MCF 10A (cell line): ENCODE results near the gene DRC1. TPM values are rescaled to one million over a fixed set of nuclear protein-coding genes. Genes with fewer than 3 reads are reported as not detected.

ENCODE experiments used
- BruUV-seq: library from RNA; stranded (reverse); fragments of 400-500 nt; replicated peaks from 2 replicates; lab custom pipeline; 2021; lab: Mats Ljungman, UMichigan
- CTCF ChIA-PET: fragments of 300-600 bp; sonication (Branson Sonifier 250); formaldehyde crosslinking; extraction: SDS; loops from one replicate; lab custom pipeline; 2021; ENCODE audit warnings: antibody characterized with exemption, inconsistent platforms; lab: Yijun Ruan, JAX
- POLR2A ChIA-PET: fragments of 300-600, 350-650 bp; sonication (Branson Sonifier 250); formaldehyde crosslinking; extraction: SDS; loops from one replicate; lab custom pipeline; 2020; ENCODE audit warnings: antibody characterized with exemption, inconsistent platforms; lab: Yijun Ruan, JAX
- DNase-seq: peaks from one replicate; pipeline ENCODE4 v3.0.0-alpha.2; 2018; ENCODE audit not compliant: unreplicated experiment
- H3K27ac Mint-ChIP-seq: one replicate; pipeline ENCODE4 v1.8.0; 2022; ENCODE audit warnings: mild to moderate bottlenecking, low read depth, mixed read lengths; ENCODE audit not compliant: unreplicated experiment
- H3K27me3 Mint-ChIP-seq: one replicate; pipeline ENCODE4 v1.8.0; 2022; ENCODE audit warnings: mixed read lengths; ENCODE audit not compliant: insufficient read depth, unreplicated experiment
- H3K36me3 Mint-ChIP-seq: one replicate; pipeline ENCODE4 v1.8.0; 2022; ENCODE audit warnings: mild to moderate bottlenecking, moderate library complexity, mixed read lengths; ENCODE audit not compliant: insufficient read depth, unreplicated experiment
- H3K4me1 Mint-ChIP-seq: one replicate; pipeline ENCODE4 v1.8.0; 2022; ENCODE audit warnings: mixed read lengths; ENCODE audit not compliant: insufficient read depth, unreplicated experiment
- H3K4me3 Mint-ChIP-seq: one replicate; pipeline ENCODE4 v1.8.0; 2022; ENCODE audit warnings: mild to moderate bottlenecking, moderate library complexity, mixed read lengths; ENCODE audit not compliant: unreplicated experiment
- H3K9me3 Mint-ChIP-seq: one replicate; pipeline ENCODE4 v1.8.0; 2022; ENCODE audit warnings: mixed read lengths; ENCODE audit not compliant: unreplicated experiment
- CTCF ChIP-seq: fragments of 200-600 bp; IDR thresholded peaks from one replicate; pipeline ENCODE4 v1.8.0; 2022; ENCODE audit warnings: antibody characterized with exemption, mild to moderate bottlenecking; ENCODE audit not compliant: unreplicated experiment
- intact Hi-C: fragments of 100-400 bp; cut with micrococcal nuclease; formaldehyde crosslinking; loops from 2 replicates; pipeline ENCODE4 v1.14.1; 2022
- total RNA-seq: library from RNA; stranded (reverse); gene quantifications from 2 replicates; pipeline ENCODE4 v1.2.3, GENCODE V29; 2022

The DRC1 gene
- total RNA-seq, 1 experiment from 2014 or later: not detected

DNA sequence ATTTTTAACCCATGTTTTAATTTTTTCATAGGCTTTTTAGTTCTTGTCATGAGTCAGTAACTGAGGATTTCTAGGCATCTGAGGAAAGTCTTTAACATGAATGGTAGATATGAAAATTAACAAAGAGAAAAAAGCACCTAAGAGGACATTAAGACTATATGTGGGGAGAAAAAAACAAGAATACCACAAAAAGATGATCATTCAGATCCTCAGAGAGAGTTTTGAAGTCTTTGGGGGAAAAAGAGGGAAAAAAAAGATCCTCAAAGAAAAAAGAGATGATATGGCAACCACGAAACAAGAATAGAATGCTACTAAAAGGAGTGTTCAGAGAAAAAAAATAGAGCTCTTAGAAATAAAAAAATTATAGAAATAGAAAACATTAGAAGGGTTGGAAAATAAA is 8.1 kb downstream of the DRC1 start:
- Mint-ChIP-seq H3K36me3 (no peaks in the 10 kb centered on the region), H3K9me3 (no peaks in the 10 kb centered on the region)

DNA sequence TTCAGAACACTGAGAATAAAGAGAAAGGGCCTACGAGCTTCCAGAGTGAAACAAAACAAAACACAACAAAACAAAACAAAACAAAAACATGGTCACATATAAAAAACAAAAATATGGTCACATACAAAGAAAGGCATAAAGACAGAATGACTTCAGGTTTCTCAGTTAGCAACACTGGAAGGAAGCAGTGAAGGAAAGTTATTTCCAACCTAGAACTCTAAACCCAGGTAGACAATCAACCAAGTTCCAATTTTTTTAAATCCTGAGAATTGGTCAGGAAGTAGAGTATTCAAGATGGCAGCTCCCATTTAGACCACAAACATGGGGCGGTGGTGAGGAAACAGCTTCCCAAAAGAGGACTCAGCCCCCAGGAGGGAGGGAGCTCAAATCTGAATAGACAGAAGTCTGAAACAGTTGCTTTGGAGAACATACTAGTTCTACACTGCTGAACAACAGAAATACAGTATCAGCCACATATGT is 9.1 kb downstream of the DRC1 start:
- H3K4me3 Mint-ChIP-seq: no peak overlapping the region
- no peaks in the 10 kb centered on the region for H3K9me3 Mint-ChIP-seq
- no peak for DNase-seq
- intact Hi-C loops: no loop called here
- ChIA-PET CTCF (no interaction called here), POLR2A (no interaction called here)
- no peaks in the 10 kb centered on the region for H3K4me1 Mint-ChIP-seq
- H3K27me3 Mint-ChIP-seq: no peaks in the 10 kb centered on the region
- no TSS peak for BruUV-seq
- TF ChIP-seq CTCF: no peak
- no peaks in the 10 kb centered on the region for H3K36me3 Mint-ChIP-seq
- H3K27ac Mint-ChIP-seq: no peak overlapping the region

More for the DNA sequence above, 8.1 kb downstream of the DRC1 start:
- ChIA-PET POLR2A (interaction anchor here (0.7 to 1.3 kb wide), 3 partner anchors 10 to 14 kb away, joined by 3 to 6 read pairs (median 3); no protein-coding TSS in a partner anchor), CTCF (interaction anchor here (0.6 to 0.7 kb wide), 2 partner anchors 11 to 95 kb away, joined by 3 to 4 read pairs; no protein-coding TSS in a partner anchor)
- no peak for DNase-seq
- Mint-ChIP-seq H3K4me1 (no peaks in the 10 kb centered on the region), H3K4me3 (no peak overlapping the region), H3K27me3 (no peaks in the 10 kb centered on the region), H3K27ac (no peak overlapping the region)
- intact Hi-C loops: no loop called here
- no peak for TF ChIP-seq CTCF
- no TSS peak for BruUV-seq

- ChIA-PET CTCF (no interaction called here), POLR2A (no interaction called here)
- Mint-ChIP-seq H3K36me3 (no peaks in the 10 kb centered on the region), H3K9me3 (no peaks in the 10 kb centered on the region), H3K4me1 (no peaks in the 10 kb centered on the region), H3K27ac (no peak overlapping the region), H3K4me3 (no peak overlapping the region), H3K27me3 (no peaks in the 10 kb centered on the region)
- TF ChIP-seq CTCF: no peak
- intact Hi-C loops: no loop called here
- no TSS peak for BruUV-seq
- DNase-seq: no peak
Measured at GRCh38 chr2:26411419-26411818, 9.7 kb downstream of the DRC1 start.

DNA sequence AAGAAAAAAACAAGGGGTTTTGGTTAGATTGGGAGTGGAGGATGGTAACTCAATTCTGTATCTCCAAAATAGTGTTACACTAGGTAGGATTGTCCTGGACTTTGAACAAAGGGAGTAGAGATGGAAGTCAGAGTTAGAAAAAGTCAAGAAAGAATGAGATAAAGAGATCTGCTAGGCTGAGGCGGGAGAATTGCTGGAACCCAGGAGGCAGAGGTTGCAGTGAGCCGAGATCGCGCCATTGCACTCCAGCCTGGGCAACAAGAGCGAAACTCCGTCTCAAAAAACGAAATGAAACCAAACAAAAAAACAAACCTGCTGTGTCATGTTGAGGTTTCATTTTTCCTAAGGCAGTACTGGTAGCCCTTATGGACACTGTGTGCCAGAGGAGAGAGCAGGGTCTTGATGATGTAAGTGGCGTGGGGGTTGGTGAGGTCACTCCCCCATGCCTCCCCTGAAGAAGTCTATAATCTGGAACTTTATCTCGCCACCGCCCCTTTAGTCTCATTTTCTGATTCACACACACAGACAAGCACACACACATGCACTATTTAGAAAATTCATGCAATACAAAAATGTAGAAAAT is 10.5 kb downstream of the DRC1 start:
- no peaks in the 10 kb centered on the region for H3K27me3 Mint-ChIP-seq
- POLR2A ChIA-PET: interaction anchor here (0.6 kb wide), 1 partner anchor 55 kb away, joined by 3 read pairs; no protein-coding TSS in a partner anchor
- H3K4me1 Mint-ChIP-seq: no peaks in the 10 kb centered on the region
- no peak for DNase-seq
- TF ChIP-seq CTCF: no peak
- no peaks in the 10 kb centered on the region for H3K36me3 Mint-ChIP-seq
- no peak overlapping the region for H3K4me3 Mint-ChIP-seq
- no TSS peak for BruUV-seq
- H3K27ac Mint-ChIP-seq: no peak overlapping the region
- CTCF ChIA-PET: no interaction called here
- intact Hi-C loops: no loop called here
- no peaks in the 10 kb centered on the region for H3K9me3 Mint-ChIP-seq
